Left ventricle myocardium inferior (tissue), 1 donor: ENCODE measurements around the gene DIS3L. TPM values are rescaled to one million over a fixed set of nuclear protein-coding genes. Genes with fewer than 3 reads are reported as not detected.

Experiments
- DNase-seq: peaks from one replicate; pipeline ENCODE4 v3.0.0-alpha.2; 2020
- H3K27ac ChIP-seq: fragments of 200-600 bp; replicated peaks from 2 replicates; pipeline ENCODE4 v1.8.0; 2021
- H3K27me3 ChIP-seq: fragments of 200-600 bp; 2 replicates; pipeline ENCODE4 v1.8.0; 2021; ENCODE audit warnings: low read depth
- H3K36me3 ChIP-seq: fragments of 200-600 bp; 2 replicates; pipeline ENCODE4 v1.8.0; 2021
- H3K4me1 ChIP-seq: fragments of 200-600 bp; 2 replicates; pipeline ENCODE4 v1.8.0; 2021
- H3K4me3 ChIP-seq: fragments of 200-600 bp; 2 replicates; pipeline ENCODE4 v1.8.0; 2021; ENCODE audit warnings: mild to moderate bottlenecking, moderate library complexity
- H3K9me3 ChIP-seq: fragments of 200-600 bp; replicated peaks from 2 replicates; pipeline ENCODE4 v1.8.0; 2021
- CTCF ChIP-seq: fragments of 200-600 bp; IDR thresholded peaks from 2 replicates; pipeline ENCODE4 v1.8.0; 2021; ENCODE audit warnings: antibody characterized with exemption, mild to moderate bottlenecking, borderline replicate concordance
- intact Hi-C: fragments of 100-400 bp; cut with micrococcal nuclease; formaldehyde crosslinking; loops from one replicate; pipeline ENCODE4 v1.11.0; 2022
- total RNA-seq: library from RNA; stranded (reverse); fragmentation: NEBNext Ultra II Directional; extraction: Animal tissue kit (Norgen Biotek cat#: 25700); gene quantifications from one replicate; pipeline ENCODE4 v1.2.1, GENCODE V29; 2021
- donor health status: DM: no; HTN: yes; CAD: no; lungs with severe emphysema.

The DIS3L gene
- total RNA-seq, 1 donor from 2014 or later = 36.6 TPM

- no peak for TF ChIP-seq CTCF
- intact Hi-C loops = no loop called here
- no peak for DNase-seq
- peaks cover 46% of the 10 kb centered on the region for H3K27me3 ChIP-seq
- no peaks in the 10 kb centered on the region for H3K9me3 ChIP-seq
- no peaks in the 10 kb centered on the region for H3K36me3 ChIP-seq
- H3K4me3 ChIP-seq = no peak overlapping the region
- H3K27ac ChIP-seq = no peak overlapping the region
- no peaks in the 10 kb centered on the region for H3K4me1 ChIP-seq
These were observed 23.9 kb upstream of the DIS3L start for GRCh38 chr15:66269326-66270090.

- Histone ChIP-seq H3K27ac (no peak overlapping the region), H3K27me3 (peaks cover 31% of the 10 kb centered on the region), H3K36me3 (no peaks in the 10 kb centered on the region), H3K9me3 (no peaks in the 10 kb centered on the region), H3K4me3 (no peak overlapping the region), H3K4me1 (no peaks in the 10 kb centered on the region)
- DNase-seq = no peak
- no peak for TF ChIP-seq CTCF
- intact Hi-C loops = no loop called here
These were observed 22.4 kb upstream of the DIS3L start for GRCh38 chr15:66270932-66271331.

GRCh38 chr15:66275352-66275751, 18.0 kb upstream of the DIS3L start:
- no peak for DNase-seq
- intact Hi-C loops = no loop called here
- peaks cover 10% of the 10 kb centered on the region for H3K27me3 ChIP-seq
- H3K36me3 ChIP-seq = no peaks in the 10 kb centered on the region
- no peaks in the 10 kb centered on the region for H3K4me1 ChIP-seq
- H3K4me3 ChIP-seq = no peak overlapping the region
- no peak for TF ChIP-seq CTCF
- no peaks in the 10 kb centered on the region for H3K9me3 ChIP-seq
- no peak overlapping the region for H3K27ac ChIP-seq

GRCh38 chr15:66276546-66276945, 16.8 kb upstream of the DIS3L start:
- intact Hi-C loops = no loop called here
- TF ChIP-seq CTCF = no peak
- Histone ChIP-seq H3K9me3 (no peaks in the 10 kb centered on the region), H3K27ac (no peak overlapping the region), H3K4me1 (no peaks in the 10 kb centered on the region), H3K36me3 (no peaks in the 10 kb centered on the region), H3K27me3 (no peaks in the 10 kb centered on the region), H3K4me3 (no peak overlapping the region)
- no peak for DNase-seq

GRCh38 chr15:66278056-66278455, 15.3 kb upstream of the DIS3L start:
- TF ChIP-seq CTCF = no peak
- Histone ChIP-seq H3K9me3 (no peaks in the 10 kb centered on the region), H3K27me3 (no peaks in the 10 kb centered on the region), H3K4me3 (no peak overlapping the region), H3K27ac (no peak overlapping the region), H3K36me3 (no peaks in the 10 kb centered on the region), H3K4me1 (no peaks in the 10 kb centered on the region)
- intact Hi-C loops = no loop called here
- no peak for DNase-seq
